COLO668 (cell line): ENCODE measurements around the gene TNFRSF19.
"Not testable (repeated sequence)": the region's sequence is repeated elsewhere in the genome, so short reads cannot be mapped to it uniquely, and the experiment has no call there.

Experiments used
- DNase-seq: peaks from one replicate; lab custom pipeline; 2025; ENCODE audit not compliant: unreplicated experiment; lab: John Stamatoyannopoulos, UW

The TNFRSF19 gene

GRCh38 chr13:23652909-23653726, 82.9 kb downstream of the TNFRSF19 start:
- DNase-seq = no peak

GRCh38 chr13:23654111-23655110, 84.2 kb downstream of the TNFRSF19 start:
- no peak for DNase-seq

GRCh38 chr13:23655321-23655720, 85.1 kb downstream of the TNFRSF19 start:
- no peak for DNase-seq

GRCh38 chr13:23656637-23657371, 86.6 kb downstream of the TNFRSF19 start:
- DNase-seq = peak; percentile 76

GRCh38 chr13:23658929-23659541, 88.8 kb downstream of the TNFRSF19 start:
- no peak for DNase-seq

GRCh38 chr13:23660249-23660648, 90.0 kb downstream of the TNFRSF19 start:
- no peak for DNase-seq

- DNase-seq = no peak
Measured at GRCh38 chr13:23666582-23666981, 96.4 kb downstream of the TNFRSF19 start.

GRCh38 chr13:23667750-23668149, 97.5 kb downstream of the TNFRSF19 start:
- DNase-seq = no peak

GRCh38 chr13:23668562-23668961, 98.3 kb downstream of the TNFRSF19 start:
- DNase-seq = no peak

- no peak for DNase-seq
Measured at GRCh38 chr13:23670793-23671192, 100.6 kb downstream of the TNFRSF19 start.

GRCh38 chr13:23671377-23671776, 101.2 kb downstream of the TNFRSF19 start:
- DNase-seq = no peak

- DNase-seq = no peak
Measured at GRCh38 chr13:23671897-23672296, 101.7 kb downstream of the TNFRSF19 start.

GRCh38 chr13:23672616-23673015, 102.4 kb downstream of the TNFRSF19 start:
- DNase-seq = no peak

GRCh38 chr13:23673354-23673753, 103.1 kb downstream of the TNFRSF19 start:
- no peak for DNase-seq

- no peak for DNase-seq
Measured at GRCh38 chr13:23673867-23674605, 103.8 kb downstream of the TNFRSF19 start.

GRCh38 chr13:23674795-23675640, 104.8 kb downstream of the TNFRSF19 start:
- no peak for DNase-seq

GRCh38 chr13:23677679-23678288, 107.6 kb downstream of the TNFRSF19 start:
- DNase-seq = not testable (repeated sequence)

GRCh38 chr13:23678795-23679194, 108.6 kb downstream of the TNFRSF19 start:
- DNase-seq = no peak

GRCh38 chr13:23679220-23679619, 109.0 kb downstream of the TNFRSF19 start:
- DNase-seq = no peak
